Measurements from ENCODE around the gene SHFL.

DNA sequence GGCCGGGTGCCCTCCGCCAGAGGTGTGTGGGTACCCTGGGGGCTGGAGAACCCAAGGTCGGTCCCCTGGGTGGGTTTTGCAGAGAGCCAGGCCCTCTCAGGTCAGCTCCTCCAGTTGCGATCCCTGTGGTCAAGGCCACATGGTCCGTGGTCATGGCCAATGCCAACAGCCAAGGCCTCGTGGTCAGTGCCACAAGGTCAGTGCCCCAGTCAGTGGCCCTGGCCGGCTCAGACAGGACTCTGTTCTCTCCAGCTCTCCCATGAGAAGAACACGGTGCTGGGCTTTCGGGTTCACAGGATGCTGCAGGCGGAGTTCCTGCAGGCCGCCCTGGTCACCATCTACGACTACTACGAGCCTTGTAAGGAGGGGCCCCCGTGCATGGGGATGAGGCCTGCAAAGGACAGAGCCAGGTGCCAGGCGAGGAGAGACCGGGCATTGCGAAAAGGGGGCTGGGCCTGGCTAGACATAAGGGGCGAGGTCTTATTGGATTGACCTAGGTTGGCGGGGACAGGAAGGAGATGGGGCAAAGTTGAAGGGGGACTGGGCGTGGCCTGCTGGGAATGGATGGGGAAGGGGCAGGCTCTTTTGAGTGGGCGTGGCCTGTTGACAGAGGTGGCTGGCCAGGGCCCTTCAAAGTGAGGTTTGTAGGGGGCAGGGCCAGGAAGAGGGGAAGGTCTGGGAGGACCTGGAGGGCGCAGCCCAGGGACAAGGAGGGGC lies 15.2 kb upstream of the SHFL start:
- TF ChIP-seq EZH2 (IDR thresholded peaks at IDR 0.05) (no peak), POLR2A (IDR thresholded peaks at IDR 0.05; ENCODE audit: borderline replicate concordance, extremely low read depth, insufficient read depth, insufficient read length) (no peak), EZH2phosphoT487 (IDR thresholded peaks at IDR 0.05; ENCODE audit: borderline replicate concordance) (no peak), SIN3A (IDR thresholded peaks at IDR 0.05; ENCODE audit: low read depth) (no peak), SP1 (IDR thresholded peaks at IDR 0.05; ENCODE audit: low read depth) (no peak), ZFX (IDR thresholded peaks at IDR 0.05) (no peak), POLR2AphosphoS5 (IDR thresholded peaks at IDR 0.05; ENCODE audit: low read depth, low read length) (no peak), RAD21 (IDR thresholded peaks at IDR 0.05; ENCODE audit: low read depth) (no peak), EGR1 (IDR thresholded peaks at IDR 0.05; ENCODE audit: low read depth) (no peak)
- TF ChIP-seq, protein P1, sequence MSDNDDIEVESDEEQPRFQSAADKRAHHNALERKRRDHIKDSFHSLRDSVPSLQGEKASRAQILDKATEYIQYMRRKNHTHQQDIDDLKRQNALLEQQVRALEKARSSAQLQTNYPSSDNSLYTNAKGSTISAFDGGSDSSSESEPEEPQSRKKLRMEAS (IDR thresholded peaks at IDR 0.05): no peak
- TF ChIP-seq, protein P2, sequence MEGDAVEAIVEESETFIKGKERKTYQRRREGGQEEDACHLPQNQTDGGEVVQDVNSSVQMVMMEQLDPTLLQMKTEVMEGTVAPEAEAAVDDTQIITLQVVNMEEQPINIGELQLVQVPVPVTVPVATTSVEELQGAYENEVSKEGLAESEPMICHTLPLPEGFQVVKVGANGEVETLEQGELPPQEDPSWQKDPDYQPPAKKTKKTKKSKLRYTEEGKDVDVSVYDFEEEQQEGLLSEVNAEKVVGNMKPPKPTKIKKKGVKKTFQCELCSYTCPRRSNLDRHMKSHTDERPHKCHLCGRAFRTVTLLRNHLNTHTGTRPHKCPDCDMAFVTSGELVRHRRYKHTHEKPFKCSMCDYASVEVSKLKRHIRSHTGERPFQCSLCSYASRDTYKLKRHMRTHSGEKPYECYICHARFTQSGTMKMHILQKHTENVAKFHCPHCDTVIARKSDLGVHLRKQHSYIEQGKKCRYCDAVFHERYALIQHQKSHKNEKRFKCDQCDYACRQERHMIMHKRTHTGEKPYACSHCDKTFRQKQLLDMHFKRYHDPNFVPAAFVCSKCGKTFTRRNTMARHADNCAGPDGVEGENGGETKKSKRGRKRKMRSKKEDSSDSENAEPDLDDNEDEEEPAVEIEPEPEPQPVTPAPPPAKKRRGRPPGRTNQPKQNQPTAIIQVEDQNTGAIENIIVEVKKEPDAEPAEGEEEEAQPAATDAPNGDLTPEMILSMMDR (IDR thresholded peaks at IDR 0.05 in 2 of 3, conservative IDR thresholded peaks at IDR 0.05 in 1 of 3; ENCODE audit: borderline replicate concordance in 1 of 3, insufficient read depth in 1 of 3, low read depth in 2 of 3, low read length in 2 of 3): no peak
- TF ChIP-seq, protein P3, sequence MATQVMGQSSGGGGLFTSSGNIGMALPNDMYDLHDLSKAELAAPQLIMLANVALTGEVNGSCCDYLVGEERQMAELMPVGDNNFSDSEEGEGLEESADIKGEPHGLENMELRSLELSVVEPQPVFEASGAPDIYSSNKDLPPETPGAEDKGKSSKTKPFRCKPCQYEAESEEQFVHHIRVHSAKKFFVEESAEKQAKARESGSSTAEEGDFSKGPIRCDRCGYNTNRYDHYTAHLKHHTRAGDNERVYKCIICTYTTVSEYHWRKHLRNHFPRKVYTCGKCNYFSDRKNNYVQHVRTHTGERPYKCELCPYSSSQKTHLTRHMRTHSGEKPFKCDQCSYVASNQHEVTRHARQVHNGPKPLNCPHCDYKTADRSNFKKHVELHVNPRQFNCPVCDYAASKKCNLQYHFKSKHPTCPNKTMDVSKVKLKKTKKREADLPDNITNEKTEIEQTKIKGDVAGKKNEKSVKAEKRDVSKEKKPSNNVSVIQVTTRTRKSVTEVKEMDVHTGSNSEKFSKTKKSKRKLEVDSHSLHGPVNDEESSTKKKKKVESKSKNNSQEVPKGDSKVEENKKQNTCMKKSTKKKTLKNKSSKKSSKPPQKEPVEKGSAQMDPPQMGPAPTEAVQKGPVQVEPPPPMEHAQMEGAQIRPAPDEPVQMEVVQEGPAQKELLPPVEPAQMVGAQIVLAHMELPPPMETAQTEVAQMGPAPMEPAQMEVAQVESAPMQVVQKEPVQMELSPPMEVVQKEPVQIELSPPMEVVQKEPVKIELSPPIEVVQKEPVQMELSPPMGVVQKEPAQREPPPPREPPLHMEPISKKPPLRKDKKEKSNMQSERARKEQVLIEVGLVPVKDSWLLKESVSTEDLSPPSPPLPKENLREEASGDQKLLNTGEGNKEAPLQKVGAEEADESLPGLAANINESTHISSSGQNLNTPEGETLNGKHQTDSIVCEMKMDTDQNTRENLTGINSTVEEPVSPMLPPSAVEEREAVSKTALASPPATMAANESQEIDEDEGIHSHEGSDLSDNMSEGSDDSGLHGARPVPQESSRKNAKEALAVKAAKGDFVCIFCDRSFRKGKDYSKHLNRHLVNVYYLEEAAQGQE (IDR thresholded peaks at IDR 0.05; ENCODE audit: low read depth): no peak
- TF ChIP-seq, protein P4, sequence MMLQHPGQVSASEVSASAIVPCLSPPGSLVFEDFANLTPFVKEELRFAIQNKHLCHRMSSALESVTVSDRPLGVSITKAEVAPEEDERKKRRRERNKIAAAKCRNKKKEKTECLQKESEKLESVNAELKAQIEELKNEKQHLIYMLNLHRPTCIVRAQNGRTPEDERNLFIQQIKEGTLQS (IDR thresholded peaks at IDR 0.05): no peak
